IMR-90 (cell line): ENCODE measurements around the gene UMOD. TPM values are rescaled to one million over a fixed set of nuclear protein-coding genes. Genes with fewer than 3 reads are reported as not detected.

Experiments
- ATAC-seq: fragments of 200-7000 bp; cut with Tn5 transposase; 2 replicates; pipeline ENCODE4 v1.9.1; 2020; ENCODE audit warnings: low read depth, mild to moderate bottlenecking, moderate library complexity
- BruUV-seq: library from RNA; stranded (reverse); fragments of 400-500 nt; replicated peaks from 2 replicates; lab custom pipeline; 2021; lab: Mats Ljungman, UMichigan
- CTCF ChIA-PET: fragments of 300-600 bp; formaldehyde crosslinking; extraction: SDS; loops from one replicate; lab custom pipeline; 2021; ENCODE audit warnings: antibody characterized with exemption; lab: Yijun Ruan, JAX
- POLR2A ChIA-PET: fragments of 300-600 bp; sonication (Branson Sonifier 250); formaldehyde crosslinking; loops from one replicate; lab custom pipeline; 2022; ENCODE audit warnings: antibody characterized with exemption; ENCODE audit not compliant: unreplicated experiment; lab: Charles Lee
- DNase-seq: peaks from one replicate; pipeline ENCODE4 v3.0.0; 2013
- H2AFZ ChIP-seq: replicated peaks from 2 replicates; pipeline ENCODE3; 2013; ENCODE audit warnings: low read length, mild to moderate bottlenecking; ENCODE audit not compliant: poor library complexity
- H2AK5ac ChIP-seq: 2 replicates; pipeline ENCODE4 v1.6.1; 2013; ENCODE audit warnings: low read depth, low read length, inconsistent platforms
- H2AK9ac ChIP-seq: replicated peaks from 2 replicates; pipeline ENCODE3; 2013; ENCODE audit warnings: mild to moderate bottlenecking, low read depth, low read length, moderate library complexity; ENCODE audit not compliant: poor library complexity
- H2BK120ac ChIP-seq: 2 replicates; pipeline ENCODE4 v1.6.1; 2013; ENCODE audit warnings: low read depth, low read length, inconsistent platforms
- H2BK15ac ChIP-seq: 3 replicates; pipeline ENCODE4 v1.6.1; 2013; ENCODE audit warnings: low read depth, low read length, inconsistent platforms
- H2BK20ac ChIP-seq: 2 replicates; pipeline ENCODE4 v1.6.1; 2013; ENCODE audit warnings: low read depth, mild to moderate bottlenecking, inconsistent platforms, low read length, moderate library complexity
- H2BK5ac ChIP-seq: 2 replicates; pipeline ENCODE4 v1.6.1; 2013; ENCODE audit warnings: mild to moderate bottlenecking, low read depth, low read length, inconsistent platforms; ENCODE audit not compliant: poor library complexity, severe bottlenecking
- H3K14ac ChIP-seq: replicated peaks from 2 replicates; pipeline ENCODE4 v1.6.1; 2013; ENCODE audit warnings: low read depth, low read length, inconsistent platforms
- H3K18ac ChIP-seq: 2 replicates; pipeline ENCODE4 v1.6.1; 2013; ENCODE audit warnings: low read depth, low read length, control low read depth
- H3K23ac ChIP-seq: 2 replicates; pipeline ENCODE4 v1.6.1; 2013; ENCODE audit warnings: low read depth, low read length, inconsistent platforms
- H3K27ac ChIP-seq: 2 replicates; pipeline ENCODE4 v1.5.1; 2013; ENCODE audit warnings: mild to moderate bottlenecking, control low read depth, low read length; ENCODE audit not compliant: insufficient read depth
- H3K27me3 ChIP-seq: 2 replicates; pipeline ENCODE4 v1.6.1; 2013; ENCODE audit warnings: low read length; ENCODE audit not compliant: control insufficient read depth, insufficient read depth
- H3K36me3 ChIP-seq: 2 replicates; pipeline ENCODE4 v1.6.1; 2013; ENCODE audit warnings: low read length, mixed read lengths; ENCODE audit not compliant: control insufficient read depth, insufficient read depth
- H3K4ac ChIP-seq: 2 replicates; pipeline ENCODE4 v1.6.1; 2013; ENCODE audit warnings: low read depth, low read length, inconsistent platforms
- H3K4me1 ChIP-seq: 2 replicates; pipeline ENCODE4 v1.6.1; 2013; ENCODE audit warnings: low read length, mixed read lengths; ENCODE audit not compliant: control insufficient read depth, insufficient read depth
- H3K4me2 ChIP-seq: 2 replicates; pipeline ENCODE4 v1.6.1; 2013; ENCODE audit warnings: low read depth, mild to moderate bottlenecking, control low read depth, low read length, moderate library complexity
- H3K4me3 ChIP-seq: 2 replicates; pipeline ENCODE4 v1.5.1; 2013; ENCODE audit warnings: low read depth, mild to moderate bottlenecking, control low read depth, low read length, moderate library complexity; ENCODE audit not compliant: insufficient read depth
- H3K56ac ChIP-seq: 2 replicates; pipeline ENCODE4 v1.6.1; 2013; ENCODE audit warnings: low read length, inconsistent platforms; ENCODE audit not compliant: insufficient read depth; ENCODE audit errors: extremely low read depth
- H3K79me1 ChIP-seq, 2 experiments: 2 replicates each; pipeline ENCODE4 v1.6.1; 2013; ENCODE audit warnings: low read length in 2 of 2, inconsistent platforms in 1 of 2, low read depth in 1 of 2
- H3K9ac ChIP-seq: 2 replicates; pipeline ENCODE4 v1.6.1; 2013; ENCODE audit warnings: low read depth, low read length, control low read depth
- H3K9me1 ChIP-seq: 2 replicates; pipeline ENCODE4 v1.6.1; 2013; ENCODE audit warnings: low read length, inconsistent platforms; ENCODE audit not compliant: insufficient read depth
- H3K9me3 ChIP-seq: 2 replicates; pipeline ENCODE4 v1.6.1; 2013; ENCODE audit warnings: low read length; ENCODE audit not compliant: control insufficient read depth, insufficient read depth
- H4K20me1 ChIP-seq: 2 replicates; pipeline ENCODE4 v1.6.1; 2013; ENCODE audit warnings: low read length, inconsistent platforms; ENCODE audit not compliant: insufficient read depth
- H4K5ac ChIP-seq: 2 replicates; pipeline ENCODE4 v1.6.1; 2013; ENCODE audit warnings: mild to moderate bottlenecking, low read depth, low read length, control low read depth
- H4K8ac ChIP-seq, 2 experiments: 2 replicates each; pipeline ENCODE4 v1.6.1; 2013; ENCODE audit warnings: low read depth in 2 of 2, low read length in 2 of 2, control low read depth in 1 of 2, inconsistent platforms in 1 of 2
- H4K91ac ChIP-seq: 2 replicates; pipeline ENCODE4 v1.6.1; 2013; ENCODE audit warnings: low read depth, low read length, inconsistent platforms; ENCODE audit not compliant: insufficient read depth
- CHD1 ChIP-seq: IDR thresholded peaks from 2 replicates; pipeline ENCODE4 v1.6.1; 2012; ENCODE audit warnings: low read depth, low read length, improper control_type of control experiment
- MAZ ChIP-seq: IDR thresholded peaks from 2 replicates; pipeline ENCODE4 v1.6.1; 2012; ENCODE audit warnings: low read depth, mild to moderate bottlenecking, low read length, improper control_type of control experiment, moderate library complexity, borderline replicate concordance
- RCOR1 ChIP-seq: IDR thresholded peaks from 2 replicates; pipeline ENCODE4 v1.6.1; 2012; ENCODE audit warnings: mild to moderate bottlenecking, low read length, improper control_type of control experiment; ENCODE audit not compliant: insufficient replicate concordance
- WGBS, 2 experiments: methylation state at CpG; one replicate each; pipeline versions ENCODE4 v1.1.5 to v1.1.7; 2013; ENCODE audit warnings: missing lambda C conversion rate in 2 of 2; ENCODE audit not compliant: insufficient read length in 1 of 2; ENCODE audit errors: extremely low coverage in 2 of 2; 5-methylcytosine and 5-hydroxymethylcytosine counted together
- dilution Hi-C: fragments of 300-500 bp; cut with HindIII; formaldehyde crosslinking; loops from one replicate; pipeline ENCODE4 v1.14.3; 2018; ENCODE audit warnings: low sequenced_read_pairs; ENCODE audit not compliant: unreplicated experiment
- in situ Hi-C: fragments of 300-500 bp; cut with MboI; formaldehyde crosslinking; loops from 3 replicates; pipeline ENCODE4 v1.14.3; 2019; ENCODE audit warnings: low sequenced_read_pairs, inconsistent platforms, mixed read lengths
- intact Hi-C: fragments of 100-400 bp; cut with micrococcal nuclease; formaldehyde crosslinking; loops from 2 replicates; pipeline ENCODE4 v1.10.0; 2022
- polyA plus RNA-seq, 3 experiments: library from polyadenylated mRNA; depleted of rRNA; stranded (reverse); fragments of >200 nt; gene quantifications; 2 replicates each; pipeline ENCODE4 v1.2.3, GENCODE V29; 2012; ENCODE audit warnings: low replicate concordance in 1 of 3
- total RNA-seq: library from RNA; depleted of rRNA; stranded (reverse); fragments of >200 nt; gene quantifications from 2 replicates; pipeline ENCODE4 v1.2.3, GENCODE V29; 2012
- TF ChIP-seq, protein P1 (sequence below): conservative IDR thresholded peaks from 2 replicates; pipeline ENCODE4 v1.5.1; 2012; ENCODE audit warnings: mild to moderate bottlenecking, low read depth, low read length, improper control_type of control experiment
- TF ChIP-seq, protein P2 (sequence below): fragments of 150-350 bp; IDR thresholded peaks from 2 replicates; pipeline ENCODE4 v1.6.1; 2017; ENCODE audit warnings: mild to moderate bottlenecking, antibody characterized with exemption, low read length, low read depth

Gene UMOD
- total and polyA plus RNA-seq, 2 of the 4 experiments (the other 2 are of a cell fraction), result not detected

DNA sequence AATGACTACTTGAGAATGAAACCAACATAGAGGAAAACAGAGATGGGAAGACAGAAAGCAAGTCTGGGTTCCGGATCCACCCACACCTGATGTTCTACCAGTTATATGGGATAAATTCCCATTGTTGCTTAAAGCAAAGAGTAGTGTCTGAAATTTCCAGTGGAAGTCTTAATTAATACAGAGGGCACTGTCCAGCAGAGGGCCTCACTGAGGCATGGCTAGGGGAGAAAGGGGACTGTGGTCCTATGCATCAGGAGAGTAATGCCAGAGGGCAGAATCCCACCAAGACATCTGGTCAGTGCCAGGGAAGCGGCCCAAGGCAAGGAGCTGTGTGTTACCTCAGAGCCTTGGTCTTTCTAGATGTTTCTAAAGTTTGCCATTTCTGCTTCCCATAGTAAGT lies 7.5 kb upstream of the UMOD start:
- H3K4ac ChIP-seq, result no peak overlapping the region
- H3K36me3 ChIP-seq, result no peaks in the 10 kb centered on the region
- no peak overlapping the region for H3K4me3 ChIP-seq
- H3K18ac ChIP-seq, result no peak overlapping the region
- DNase-seq (no peak), ATAC-seq (no peak)
- H3K4me1 ChIP-seq, result no peaks in the 10 kb centered on the region
- no peak overlapping the region for H2AK9ac ChIP-seq
- no peak overlapping the region for H4K5ac ChIP-seq
- intact Hi-C loops (no loop called here), in situ Hi-C loops (no loop called here), dilution Hi-C loops (no loop called here)
- H3K56ac ChIP-seq, result no peak overlapping the region
- no peak overlapping the region for H2BK15ac ChIP-seq
- POLR2A ChIA-PET, result no interaction called here
- TF ChIP-seq, protein P1, sequence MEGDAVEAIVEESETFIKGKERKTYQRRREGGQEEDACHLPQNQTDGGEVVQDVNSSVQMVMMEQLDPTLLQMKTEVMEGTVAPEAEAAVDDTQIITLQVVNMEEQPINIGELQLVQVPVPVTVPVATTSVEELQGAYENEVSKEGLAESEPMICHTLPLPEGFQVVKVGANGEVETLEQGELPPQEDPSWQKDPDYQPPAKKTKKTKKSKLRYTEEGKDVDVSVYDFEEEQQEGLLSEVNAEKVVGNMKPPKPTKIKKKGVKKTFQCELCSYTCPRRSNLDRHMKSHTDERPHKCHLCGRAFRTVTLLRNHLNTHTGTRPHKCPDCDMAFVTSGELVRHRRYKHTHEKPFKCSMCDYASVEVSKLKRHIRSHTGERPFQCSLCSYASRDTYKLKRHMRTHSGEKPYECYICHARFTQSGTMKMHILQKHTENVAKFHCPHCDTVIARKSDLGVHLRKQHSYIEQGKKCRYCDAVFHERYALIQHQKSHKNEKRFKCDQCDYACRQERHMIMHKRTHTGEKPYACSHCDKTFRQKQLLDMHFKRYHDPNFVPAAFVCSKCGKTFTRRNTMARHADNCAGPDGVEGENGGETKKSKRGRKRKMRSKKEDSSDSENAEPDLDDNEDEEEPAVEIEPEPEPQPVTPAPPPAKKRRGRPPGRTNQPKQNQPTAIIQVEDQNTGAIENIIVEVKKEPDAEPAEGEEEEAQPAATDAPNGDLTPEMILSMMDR, result no peak
- TF ChIP-seq RCOR1 (no peak), CHD1 (no peak), MAZ (no peak)
- TF ChIP-seq, protein P2, sequence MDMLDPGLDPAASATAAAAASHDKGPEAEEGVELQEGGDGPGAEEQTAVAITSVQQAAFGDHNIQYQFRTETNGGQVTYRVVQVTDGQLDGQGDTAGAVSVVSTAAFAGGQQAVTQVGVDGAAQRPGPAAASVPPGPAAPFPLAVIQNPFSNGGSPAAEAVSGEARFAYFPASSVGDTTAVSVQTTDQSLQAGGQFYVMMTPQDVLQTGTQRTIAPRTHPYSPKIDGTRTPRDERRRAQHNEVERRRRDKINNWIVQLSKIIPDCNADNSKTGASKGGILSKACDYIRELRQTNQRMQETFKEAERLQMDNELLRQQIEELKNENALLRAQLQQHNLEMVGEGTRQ, result no peak
- no peak overlapping the region for H3K4me2 ChIP-seq
- H3K9ac ChIP-seq, result no peak overlapping the region
- H3K9me1 ChIP-seq, result no peaks in the 10 kb centered on the region
- H3K14ac ChIP-seq, result no peak overlapping the region
- no peak overlapping the region for H2AK5ac ChIP-seq
- peaks cover 7% of the 10 kb centered on the region; the same call in 1 of the 2 replicates for H3K9me3 ChIP-seq
- H2BK20ac ChIP-seq, result no peak overlapping the region
- no peak overlapping the region for H4K8ac ChIP-seq
- no peak overlapping the region for H4K91ac ChIP-seq
- H3K23ac ChIP-seq, result no peak overlapping the region
- H2BK120ac ChIP-seq, result no peak overlapping the region
- no peak overlapping the region for H3K27ac ChIP-seq
- H2AFZ ChIP-seq, result no peak overlapping the region
- WGBS, 2 experiments, result no CpG with 5 or more reads among the region's 2 CpGs
- BruUV-seq, result no TSS peak
- CTCF ChIA-PET, result no interaction called here
- no peak overlapping the region for H2BK5ac ChIP-seq
- H3K79me1 ChIP-seq, result no peaks in the 10 kb centered on the region
- H3K27me3 ChIP-seq, result no peaks in the 10 kb centered on the region
- no peaks in the 10 kb centered on the region for H4K20me1 ChIP-seq
